HEK293T (cell line): ENCODE data around the gene ESPN.

ENCODE experiments used
- CTCF ChIA-PET: fragments of 350-600 bp; formaldehyde crosslinking; extraction: SDS; loops from one replicate; lab custom pipeline; 2021; ENCODE audit warnings: antibody characterized with exemption, inconsistent platforms; lab: Yijun Ruan, JAX
- POLR2A ChIA-PET: fragments of 350-600 bp; formaldehyde crosslinking; extraction: SDS; loops from one replicate; lab custom pipeline; 2020; ENCODE audit warnings: antibody characterized with exemption, inconsistent platforms; lab: Yijun Ruan, JAX
- DNase-seq: peaks from one replicate; pipeline ENCODE4 v3.0.0; 2012; ENCODE audit warnings: mixed read lengths; ENCODE audit errors: extremely low spot score
- ARNT ChIP-seq: fragments of 450-650 bp; IDR thresholded peaks from 2 replicates; pipeline ENCODE4 v1.6.1; 2017; ENCODE audit warnings: mild to moderate bottlenecking
- BHLHE40 ChIP-seq: fragments of 450-650 bp; IDR thresholded peaks from 2 replicates; pipeline ENCODE4 v1.6.1; 2016; ENCODE audit warnings: mild to moderate bottlenecking, moderate library complexity, borderline replicate concordance
- CTBP1 ChIP-seq: fragments of 450-650 bp; IDR thresholded peaks from 2 replicates; pipeline ENCODE4 v1.6.1; 2016; ENCODE audit warnings: borderline replicate concordance
- ELF4 ChIP-seq: fragments of 450-650 bp; IDR thresholded peaks from 2 replicates; pipeline ENCODE4 v1.6.1; 2017; ENCODE audit warnings: antibody characterized with exemption
- FOXA1 ChIP-seq: fragments of 450-650 bp; IDR thresholded peaks from 2 replicates; pipeline ENCODE4 v1.6.1; 2016; ENCODE audit warnings: mild to moderate bottlenecking
- FOXK2 ChIP-seq: fragments of 450-650 bp; IDR thresholded peaks from 2 replicates; pipeline ENCODE4 v1.6.1; 2016; ENCODE audit warnings: mild to moderate bottlenecking
- FOXM1 ChIP-seq: fragments of 450-650 bp; IDR thresholded peaks from 2 replicates; pipeline ENCODE4 v1.6.1; 2017; ENCODE audit warnings: mild to moderate bottlenecking, borderline replicate concordance
- HDGF ChIP-seq: fragments of 450-650 bp; IDR thresholded peaks from 2 replicates; pipeline ENCODE4 v1.6.1; 2017; ENCODE audit warnings: antibody characterized with exemption, borderline replicate concordance
- L3MBTL2 ChIP-seq: fragments of 450-650 bp; conservative IDR thresholded peaks from 2 replicates; pipeline ENCODE4 v1.6.1; 2016; ENCODE audit warnings: mild to moderate bottlenecking
- LEF1 ChIP-seq: fragments of 450-650 bp; IDR thresholded peaks from 2 replicates; pipeline ENCODE4 v1.6.1; 2017; ENCODE audit warnings: mild to moderate bottlenecking, borderline replicate concordance
- NFRKB ChIP-seq: fragments of 450-650 bp; IDR thresholded peaks from 2 replicates; pipeline ENCODE4 v1.6.1; 2016; ENCODE audit warnings: mild to moderate bottlenecking, moderate library complexity
- PKNOX1 ChIP-seq: fragments of 450-650 bp; IDR thresholded peaks from 2 replicates; pipeline ENCODE4 v1.6.1; 2016
- SP1 ChIP-seq: fragments of 450-650 bp; IDR thresholded peaks from 2 replicates; pipeline ENCODE4 v1.6.1; 2017
- SUZ12 ChIP-seq: fragments of 450-650 bp; IDR thresholded peaks from 2 replicates; pipeline ENCODE4 v1.6.1; 2016; ENCODE audit warnings: mild to moderate bottlenecking
- TARDBP ChIP-seq: fragments of 450-650 bp; IDR thresholded peaks from 2 replicates; pipeline ENCODE4 v1.6.1; 2016
- ZNF384 ChIP-seq: fragments of 450-650 bp; IDR thresholded peaks from 2 replicates; pipeline ENCODE4 v1.6.1; 2016

Gene ESPN

GRCh38 chr1:6385488-6386191 lies 38.9 kb upstream of the ESPN start:
- TF ChIP-seq ARNT: no peak
- no peak for TF ChIP-seq BHLHE40
- no peak for TF ChIP-seq ELF4
- TF ChIP-seq NFRKB: no peak
- no peak for TF ChIP-seq PKNOX1
- no peak for TF ChIP-seq CTBP1
- TF ChIP-seq LEF1: no peak
- TF ChIP-seq SUZ12: no peak
- no peak for TF ChIP-seq TARDBP
- no peak for TF ChIP-seq ZNF384
- no peak for TF ChIP-seq L3MBTL2
- TF ChIP-seq SP1: no peak
- TF ChIP-seq FOXK2: no peak
- TF ChIP-seq FOXA1: no peak
- no peak for TF ChIP-seq FOXM1
- DNase-seq: no peak
- ChIA-PET POLR2A (interaction anchor here (1.9 kb wide), 1 partner anchor 8 kb away, joined by 4 read pairs; the partner anchor contains the start of gene ACOT7), CTCF (interaction anchor here (0.8 to 2.8 kb wide), 4 partner anchors 12 to 147 kb away, joined by 3 to 9 read pairs (median 4); no protein-coding TSS in a partner anchor)

GRCh38 chr1:6386371-6386949 lies 38.1 kb upstream of the ESPN start:
- no peak for DNase-seq
- ChIA-PET POLR2A (interaction anchor here (0.9 kb wide), 1 partner anchor 24 kb away, joined by 3 read pairs; no protein-coding TSS in a partner anchor), CTCF (interaction anchor here (0.7 to 2.8 kb wide), 5 partner anchors 13 to 148 kb away, joined by 3 to 9 read pairs (median 3); no protein-coding TSS in a partner anchor)
- TF ChIP-seq L3MBTL2 (no peak), SUZ12 (no peak), FOXM1 (no peak), HDGF (no peak), LEF1 (no peak), ARNT (no peak), TARDBP (no peak), NFRKB (no peak), BHLHE40 (no peak), FOXA1 (no peak), SP1 (no peak), ZNF384 (no peak), FOXK2 (no peak)

GRCh38 chr1:6389971-6390370 lies 34.6 kb upstream of the ESPN start:
- CTCF ChIA-PET: interaction anchor here (1.0 kb wide), 1 partner anchor 152 kb away, joined by 3 read pairs; no protein-coding TSS in a partner anchor
- no peak for DNase-seq
- no peak for TF ChIP-seq TARDBP
- TF ChIP-seq SUZ12: no peak
- TF ChIP-seq ELF4: no peak
- TF ChIP-seq ARNT: no peak
- no peak for TF ChIP-seq L3MBTL2
- no peak for TF ChIP-seq FOXK2
- no peak for TF ChIP-seq FOXA1
- no peak for TF ChIP-seq BHLHE40
- no peak for TF ChIP-seq LEF1
- no peak for TF ChIP-seq CTBP1
- no peak for TF ChIP-seq FOXM1
- TF ChIP-seq PKNOX1: no peak
- no peak for TF ChIP-seq ZNF384
- no peak for TF ChIP-seq SP1
- no peak for TF ChIP-seq NFRKB
- TF ChIP-seq HDGF: no peak
- POLR2A ChIA-PET: no interaction called here

GRCh38 chr1:6391951-6392808 lies 32.4 kb upstream of the ESPN start:
- TF ChIP-seq CTBP1 (no peak), SP1 (no peak)
- POLR2A ChIA-PET: interaction anchor here (1.1 to 3.8 kb wide), 4 partner anchors 13 to 30 kb away, joined by 4 to 20 read pairs (median 8); no protein-coding TSS in a partner anchor
- no peak for DNase-seq
- CTCF ChIA-PET: interaction anchor here (0.7 to 1.8 kb wide), 6 partner anchors 10 to 187 kb away, joined by 3 to 5 read pairs (median 4); no protein-coding TSS in a partner anchor

DNA sequence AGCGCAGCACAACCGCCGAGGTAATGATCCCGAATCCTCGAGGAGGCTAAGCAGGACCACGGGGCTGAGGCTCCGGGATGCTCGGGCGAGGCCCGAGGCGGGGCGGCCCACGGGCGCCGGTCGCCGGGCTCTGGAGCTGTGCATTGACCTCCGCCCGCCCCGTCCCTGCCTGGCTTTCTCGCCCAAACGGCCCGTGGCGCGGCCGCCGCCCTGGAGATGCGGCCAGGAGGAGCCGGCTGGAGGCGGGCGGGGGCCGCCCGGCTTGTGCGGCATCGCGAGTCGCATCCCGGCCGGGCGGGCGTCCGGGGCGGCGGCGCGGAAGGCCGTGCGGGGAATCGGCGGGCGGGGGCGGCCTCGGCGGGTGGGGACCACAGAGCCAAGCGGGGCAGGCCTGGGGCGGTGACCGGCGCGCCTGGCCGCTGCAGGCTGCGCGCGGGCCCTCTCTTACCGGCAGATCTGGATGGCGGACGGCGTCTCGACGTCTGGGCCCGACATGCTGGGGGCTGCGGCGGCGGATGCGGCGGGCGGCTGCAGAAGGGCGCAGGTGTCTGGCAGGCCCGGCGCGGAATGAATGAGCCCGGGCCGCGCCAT lies 31.7 kb upstream of the ESPN start:
- ChIA-PET POLR2A (interaction anchor here (0.6 to 3.8 kb wide), 6 partner anchors 8 to 33 kb away, joined by 3 to 20 read pairs (median 4); no protein-coding TSS in a partner anchor), CTCF (interaction anchor here (1.0 to 1.5 kb wide), 4 partner anchors 12 to 48 kb away, joined by 3 to 5 read pairs (median 4); no protein-coding TSS in a partner anchor)
- TF ChIP-seq TARDBP (no peak), ZNF384 (no peak), HDGF (no peak), PKNOX1 (no peak), NFRKB (no peak), FOXK2 (no peak), LEF1 (no peak), L3MBTL2 (no peak), ARNT (no peak), SP1 (no peak), FOXA1 (no peak), FOXM1 (no peak), ELF4 (no peak), CTBP1 (no peak), BHLHE40 (no peak), SUZ12 (no peak)
- peak; percentile 49 for DNase-seq
